HepG2 (cell line): ENCODE measurements around the gene FUOM. TPM values are rescaled to one million over a fixed set of nuclear protein-coding genes. Genes with fewer than 3 reads are reported as not detected.

Experiments used
- ATAC-seq: fragments of 200-7000 bp; cut with Tn5 transposase; 3 replicates; pipeline ENCODE4 v1.9.1; 2020; ENCODE audit warnings: mild to moderate bottlenecking, moderate library complexity
- BruUV-seq: library from RNA; stranded (reverse); fragments of 400-500 nt; replicated peaks from 2 replicates; lab custom pipeline; 2021; lab: Mats Ljungman, UMichigan
- CTCF ChIA-PET: fragments of 300-600 bp; formaldehyde crosslinking; extraction: SDS; loops from one replicate; lab custom pipeline; 2021; ENCODE audit warnings: low total read pairs, inconsistent platforms, low intra/inter-chr PET ratio; lab: Yijun Ruan, JAX
- POLR2A ChIA-PET: fragments of 350-600 bp; sonication (Branson Sonifier 250); formaldehyde crosslinking; loops from one replicate; lab custom pipeline; 2020; ENCODE audit warnings: antibody characterized with exemption, inconsistent platforms; lab: Yijun Ruan, JAX
- DNase-seq: peaks from one replicate; pipeline ENCODE4 v3.0.0-alpha.2; 2015; ENCODE audit warnings: low spot score
- FAIRE-seq: peaks from 3 replicates; lab custom pipeline; 2011; peaks lifted over from hg19 to GRCh38; lab: Jason Lieb, UNC
- H2AFZ ChIP-seq: one replicate; pipeline ENCODE4 v1.6.1; 2011; ENCODE audit warnings: low read length, inconsistent platforms
- H3K27ac ChIP-seq: fragments of 300-600 bp; 3 replicates; pipeline ENCODE4 v1.8.0; 2011; ENCODE audit warnings: mixed run types, mild to moderate bottlenecking, mixed read lengths, low read length, inconsistent platforms; ENCODE audit not compliant: insufficient read depth; ENCODE audit errors: extremely low read length
- H3K27me3 ChIP-seq, 2 experiments: fragments of 200-600 bp in 1 of 2; 2 replicates in 1 of 2; 3 replicates in 1 of 2; pipeline versions ENCODE4 v1.6.0 to v1.8.0; 2011; ENCODE audit warnings: low read length in 2 of 2, mild to moderate bottlenecking in 2 of 2, moderate library complexity in 2 of 2, inconsistent platforms in 1 of 2; ENCODE audit not compliant: insufficient read depth in 2 of 2, control insufficient read depth in 1 of 2
- H3K36me3 ChIP-seq, 2 experiments: fragments of 200-600 bp in 1 of 2; replicated peaks in 1 of 2; 2 replicates in 1 of 2; 3 replicates in 1 of 2; pipeline versions ENCODE4 v1.5.1 to v1.8.0; 2011; ENCODE audit warnings: low read length in 2 of 2, inconsistent platforms in 1 of 2; ENCODE audit not compliant: insufficient read depth in 2 of 2, control insufficient read depth in 1 of 2
- H3K4me1 ChIP-seq: 2 replicates; pipeline ENCODE4 v1.5.1; 2012; ENCODE audit warnings: low read length, inconsistent platforms; ENCODE audit not compliant: insufficient read depth
- H3K4me2 ChIP-seq: 2 replicates; pipeline ENCODE4 v1.6.0; 2011; ENCODE audit warnings: low read depth, low read length, inconsistent platforms
- H3K4me3 ChIP-seq, 3 experiments: fragments of 200-600 bp in 1 of 3; sonication (generic), shearing (Covaris generic) in 1 of 3; replicated peaks in 1 of 3; 2 replicates each; pipeline ENCODE4 v1.5.1; 2011 to 2016; ENCODE audit warnings: low read length in 3 of 3, inconsistent platforms in 2 of 3, low read depth in 2 of 3, mild to moderate bottlenecking in 2 of 3, control low read depth in 1 of 3, mixed read lengths in 1 of 3; ENCODE audit not compliant: insufficient read depth in 1 of 3
- H3K79me2 ChIP-seq: one replicate; pipeline ENCODE4 v1.6.1; 2011; ENCODE audit warnings: low read length, inconsistent platforms; ENCODE audit not compliant: insufficient read depth
- H3K9ac ChIP-seq: 2 replicates; pipeline ENCODE4 v1.6.0; 2011; ENCODE audit warnings: mild to moderate bottlenecking, low read depth, low read length, inconsistent platforms; ENCODE audit not compliant: insufficient read depth
- H3K9me3 ChIP-seq: 2 replicates; pipeline ENCODE4 v1.5.1; 2012; ENCODE audit warnings: mild to moderate bottlenecking, low read length
- H4K20me1 ChIP-seq: 2 replicates; pipeline ENCODE4 v1.6.0; 2011; ENCODE audit warnings: inconsistent platforms, mild to moderate bottlenecking, low read length, moderate library complexity; ENCODE audit not compliant: insufficient read depth
- FOSL2 ChIP-seq: sonication (generic); formaldehyde crosslinking; IDR thresholded peaks from 2 replicates; pipeline ENCODE4 v1.4.0; 2020; ENCODE audit warnings: missing genetic modification reagents
- PBX3 ChIP-seq: sonication (generic); formaldehyde crosslinking; IDR thresholded peaks from 2 replicates; pipeline ENCODE4 v1.8.1; 2023; ENCODE audit warnings: missing genetic modification reagents, inconsistent platforms, borderline replicate concordance
- SATB2 ChIP-seq: sonication (generic); formaldehyde crosslinking; IDR thresholded peaks from 2 replicates; pipeline ENCODE4 v1.5.0; 2020; ENCODE audit warnings: missing genetic modification reagents
- SPEN ChIP-seq: sonication (generic); formaldehyde crosslinking; IDR thresholded peaks from 2 replicates; pipeline ENCODE4 v1.5.1; 2020; ENCODE audit warnings: low read depth, mild to moderate bottlenecking, missing genetic modification reagents
- TBP ChIP-seq: sonication (generic); formaldehyde crosslinking; IDR thresholded peaks from 2 replicates; pipeline ENCODE4 v1.5.0; 2020; ENCODE audit warnings: missing genetic modification reagents
- WIZ ChIP-seq: sonication (generic); formaldehyde crosslinking; IDR thresholded peaks from 2 replicates; pipeline ENCODE4 v1.5.1; 2020; ENCODE audit warnings: mild to moderate bottlenecking, missing genetic modification reagents
- ZBTB14 ChIP-seq: sonication (generic); formaldehyde crosslinking; IDR thresholded peaks from 2 replicates; pipeline ENCODE4 v1.4.0; 2020; ENCODE audit warnings: missing genetic modification reagents
- ZNF136 ChIP-seq: sonication (generic); formaldehyde crosslinking; IDR thresholded peaks from 2 replicates; pipeline ENCODE4 v1.8.1; 2022; ENCODE audit warnings: low read depth, mild to moderate bottlenecking, moderate library complexity, missing genetic modification reagents
- ZNF558 ChIP-seq: sonication (generic); formaldehyde crosslinking; IDR thresholded peaks from 2 replicates; pipeline ENCODE4 v1.9.0; 2022; ENCODE audit warnings: mild to moderate bottlenecking, missing genetic modification reagents, borderline replicate concordance
- WGBS: methylation state at CpG from one replicate; pipeline ENCODE4 v1.1.6; 2017; ENCODE audit warnings: low lambda C conversion rate; 5-methylcytosine and 5-hydroxymethylcytosine counted together
- in situ Hi-C: cut with HindIII; loops from 2 replicates; pipeline ENCODE4 v1.10.0; 2017; ENCODE audit warnings: low pct_unique_long_range_greater_than_20kb; ENCODE audit not compliant: extremely low pct_ligation_motif_present
- intact Hi-C: fragments of 100-400 bp; cut with micrococcal nuclease; formaldehyde crosslinking; loops from one replicate; pipeline ENCODE4 v1.10.0; 2022; ENCODE audit not compliant: unreplicated experiment
- polyA plus RNA-seq, 8 experiments: library from polyadenylated mRNA; depleted of rRNA in 3 of 8; stranded (reverse) in 7 of 8; unstranded in 1 of 8; fragments of >200 nt; fragmentation: Illumina TruSeq in 4 of 8; extraction: Trizol in 4 of 8; gene quantifications; 2 replicates each; pipeline versions ENCODE4 v1.2.1 to v1.2.3, GENCODE V29; 2011 to 2016; ENCODE audit warnings: low read depth in 4 of 8, missing spikeins in 1 of 8, mixed read lengths in 1 of 8; ENCODE audit not compliant: insufficient read depth in 1 of 8
- total RNA-seq, 5 experiments: library from RNA; depleted of rRNA; stranded (reverse); fragments of >200 nt; fragmentation: Illumina TruSeq; extraction: Trizol; gene quantifications; 2 replicates each; pipeline ENCODE4 v1.2.3, GENCODE V29; 2016; ENCODE audit warnings: low read depth in 1 of 5
- TF ChIP-seq, protein P1 (sequence below): sonication (generic); formaldehyde crosslinking; IDR thresholded peaks from 2 replicates; pipeline ENCODE4 v1.5.0; 2020; ENCODE audit warnings: missing genetic modification reagents
- TF ChIP-seq, protein P2 (sequence below): sonication (generic); formaldehyde crosslinking; IDR thresholded peaks from 2 replicates; pipeline ENCODE4 v1.9.0; 2022; ENCODE audit warnings: low read depth, missing genetic modification reagents
- TF ChIP-seq, protein P3 (sequence below): sonication (generic); formaldehyde crosslinking; conservative IDR thresholded peaks from 2 replicates; pipeline ENCODE4 v1.8.0; 2022; ENCODE audit warnings: mild to moderate bottlenecking, moderate library complexity, missing genetic modification reagents
- TF ChIP-seq, protein P4 (sequence below): sonication (generic); formaldehyde crosslinking; IDR thresholded peaks from 2 replicates; pipeline ENCODE4 v1.8.1; 2023; ENCODE audit warnings: mild to moderate bottlenecking, missing genetic modification reagents

The FUOM gene
- total and polyA plus RNA-seq, 2 of the 13 experiments (the other 11 are each of a cell fraction or from before 2014, with no cell fraction given): 27.5 to 60.4 TPM

- no peak for FAIRE-seq
- H3K79me2 ChIP-seq: no peaks in the 10 kb centered on the region
- peaks cover 6 to 58% of the 10 kb centered on the region in 2 experiments; a peak in 4 of 5 replicates for H3K27me3 ChIP-seq
- ChIA-PET CTCF (no interaction called here), POLR2A (interaction anchor here (0.9 to 2.2 kb wide), 2 partner anchors 11 to 12 kb away, joined by 5 to 8 read pairs; partner anchors contain the start of gene PRAP1)
- intact Hi-C loops (no loop called here), in situ Hi-C loops (no loop called here)
- H3K36me3 ChIP-seq: no peaks in the 10 kb centered on the region
- peak within 1 kb of the TSS in 1 of 3 experiments; percentile 72; a peak in 1 of 6 replicates for H3K4me3 ChIP-seq
- no TSS peak for BruUV-seq
- no peaks in the 10 kb centered on the region for H4K20me1 ChIP-seq
- no peak within 1 kb of the TSS for H3K27ac ChIP-seq
- H3K9me3 ChIP-seq: no peaks in the 10 kb centered on the region
- DNase-seq: no peak
- peak; percentile 33 for ATAC-seq
- H3K9ac ChIP-seq: no peak within 1 kb of the TSS
- H3K4me1 ChIP-seq: peaks cover 21% of the 10 kb centered on the region
- peak within 1 kb of the TSS; percentile 64; the same call in 1 of the 2 replicates for H3K4me2 ChIP-seq
- 32% methylated on average over 5 of the region's 63 CpGs for WGBS
- no peak within 1 kb of the TSS for H2AFZ ChIP-seq
- TF ChIP-seq, protein P1, sequence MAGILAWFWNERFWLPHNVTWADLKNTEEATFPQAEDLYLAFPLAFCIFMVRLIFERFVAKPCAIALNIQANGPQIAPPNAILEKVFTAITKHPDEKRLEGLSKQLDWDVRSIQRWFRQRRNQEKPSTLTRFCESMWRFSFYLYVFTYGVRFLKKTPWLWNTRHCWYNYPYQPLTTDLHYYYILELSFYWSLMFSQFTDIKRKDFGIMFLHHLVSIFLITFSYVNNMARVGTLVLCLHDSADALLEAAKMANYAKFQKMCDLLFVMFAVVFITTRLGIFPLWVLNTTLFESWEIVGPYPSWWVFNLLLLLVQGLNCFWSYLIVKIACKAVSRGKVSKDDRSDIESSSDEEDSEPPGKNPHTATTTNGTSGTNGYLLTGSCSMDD (CRISPR knock-in tag): no peak
- TF ChIP-seq SATB2: no peak
- no peak for TF ChIP-seq WIZ (CRISPR knock-in tag)
- TF ChIP-seq FOSL2 (CRISPR knock-in tag): no peak
- no peak for TF ChIP-seq TBP (CRISPR knock-in tag)
- TF ChIP-seq, protein P2, sequence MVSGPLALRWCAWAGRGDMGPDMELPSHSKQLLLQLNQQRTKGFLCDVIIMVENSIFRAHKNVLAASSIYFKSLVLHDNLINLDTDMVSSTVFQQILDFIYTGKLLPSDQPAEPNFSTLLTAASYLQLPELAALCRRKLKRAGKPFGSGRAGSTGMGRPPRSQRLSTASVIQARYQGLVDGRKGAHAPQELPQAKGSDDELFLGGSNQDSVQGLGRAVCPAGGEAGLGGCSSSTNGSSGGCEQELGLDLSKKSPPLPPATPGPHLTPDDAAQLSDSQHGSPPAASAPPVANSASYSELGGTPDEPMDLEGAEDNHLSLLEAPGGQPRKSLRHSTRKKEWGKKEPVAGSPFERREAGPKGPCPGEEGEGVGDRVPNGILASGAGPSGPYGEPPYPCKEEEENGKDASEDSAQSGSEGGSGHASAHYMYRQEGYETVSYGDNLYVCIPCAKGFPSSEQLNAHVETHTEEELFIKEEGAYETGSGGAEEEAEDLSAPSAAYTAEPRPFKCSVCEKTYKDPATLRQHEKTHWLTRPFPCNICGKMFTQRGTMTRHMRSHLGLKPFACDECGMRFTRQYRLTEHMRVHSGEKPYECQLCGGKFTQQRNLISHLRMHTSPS (CRISPR knock-in tag): no peak
- TF ChIP-seq, protein P3, sequence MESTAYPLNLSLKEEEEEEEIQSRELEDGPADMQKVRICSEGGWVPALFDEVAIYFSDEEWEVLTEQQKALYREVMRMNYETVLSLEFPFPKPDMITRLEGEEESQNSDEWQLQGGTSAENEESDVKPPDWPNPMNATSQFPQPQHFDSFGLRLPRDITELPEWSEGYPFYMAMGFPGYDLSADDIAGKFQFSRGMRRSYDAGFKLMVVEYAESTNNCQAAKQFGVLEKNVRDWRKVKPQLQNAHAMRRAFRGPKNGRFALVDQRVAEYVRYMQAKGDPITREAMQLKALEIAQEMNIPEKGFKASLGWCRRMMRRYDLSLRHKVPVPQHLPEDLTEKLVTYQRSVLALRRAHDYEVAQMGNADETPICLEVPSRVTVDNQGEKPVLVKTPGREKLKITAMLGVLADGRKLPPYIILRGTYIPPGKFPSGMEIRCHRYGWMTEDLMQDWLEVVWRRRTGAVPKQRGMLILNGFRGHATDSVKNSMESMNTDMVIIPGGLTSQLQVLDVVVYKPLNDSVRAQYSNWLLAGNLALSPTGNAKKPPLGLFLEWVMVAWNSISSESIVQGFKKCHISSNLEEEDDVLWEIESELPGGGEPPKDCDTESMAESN: no peak
- TF ChIP-seq, protein P4, sequence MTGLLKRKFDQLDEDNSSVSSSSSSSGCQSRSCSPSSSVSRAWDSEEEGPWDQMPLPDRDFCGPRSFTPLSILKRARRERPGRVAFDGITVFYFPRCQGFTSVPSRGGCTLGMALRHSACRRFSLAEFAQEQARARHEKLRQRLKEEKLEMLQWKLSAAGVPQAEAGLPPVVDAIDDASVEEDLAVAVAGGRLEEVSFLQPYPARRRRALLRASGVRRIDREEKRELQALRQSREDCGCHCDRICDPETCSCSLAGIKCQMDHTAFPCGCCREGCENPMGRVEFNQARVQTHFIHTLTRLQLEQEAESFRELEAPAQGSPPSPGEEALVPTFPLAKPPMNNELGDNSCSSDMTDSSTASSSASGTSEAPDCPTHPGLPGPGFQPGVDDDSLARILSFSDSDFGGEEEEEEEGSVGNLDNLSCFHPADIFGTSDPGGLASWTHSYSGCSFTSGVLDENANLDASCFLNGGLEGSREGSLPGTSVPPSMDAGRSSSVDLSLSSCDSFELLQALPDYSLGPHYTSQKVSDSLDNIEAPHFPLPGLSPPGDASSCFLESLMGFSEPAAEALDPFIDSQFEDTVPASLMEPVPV: no peak
- TF ChIP-seq ZNF558 (CRISPR knock-in tag): no peak
- no peak for TF ChIP-seq PBX3
- no peak for TF ChIP-seq ZNF136 (CRISPR knock-in tag)
- 0 out of 2 replicates have a peak, but pooled peaks have one; percentile 26 for TF ChIP-seq SPEN (CRISPR knock-in tag)
- TF ChIP-seq ZBTB14 (CRISPR knock-in tag): no peak
Observed at GRCh38 chr10:133336577-133337369, 21.0 kb downstream of the FUOM start, which contains the start of gene CALY. TSS of gene CALY (minus strand) at chr10:133336896. CDS start at chr10:133328989, 7,907 bp downstream.
